ENCODE data around the gene HOXB2. TPM values are rescaled to one million over a fixed set of nuclear protein-coding genes. Genes with fewer than 3 reads are reported as not detected.

HOXB2 gene
- total RNA-seq, 1 experiment from 2014 or later: 3.7 TPM

- ATAC-seq: no peak
Observed at GRCh38 chr17:48554412-48555257, 9.7 kb upstream of the HOXB2 start.

GRCh38 chr17:48553826-48554225, 8.9 kb upstream of the HOXB2 start:
- no peaks in the 10 kb centered on the region for H3K9me3 Mint-ChIP-seq
- peaks cover 100% of the 10 kb centered on the region; the same call in 1 of the 2 replicates for H3K27me3 Mint-ChIP-seq (ENCODE audit: low read depth)
- TF ChIP-seq PRDM15 (CRISPR knock-in tag; IDR thresholded peaks at IDR 0.05) (no peak), NR3C1 (CRISPR knock-in tag; conservative IDR thresholded peaks at IDR 0.05; ENCODE audit: low read depth) (no peak), TEAD1 (CRISPR knock-in tag; IDR thresholded peaks at IDR 0.05) (no peak), SP1 (CRISPR knock-in tag; conservative IDR thresholded peaks at IDR 0.05) (no peak), ZBTB43 (CRISPR knock-in tag; IDR thresholded peaks at IDR 0.05) (no peak), TCF7 (CRISPR knock-in tag; IDR thresholded peaks at IDR 0.05; ENCODE audit: low read depth) (no peak)
- no peaks in the 10 kb centered on the region for H3K36me3 Mint-ChIP-seq
- POLR2A ChIA-PET: no interaction called here
- ATAC-seq: no peak
- DNase-seq (ENCODE audit: low spot score): no peak
- peaks cover 37% of the 10 kb centered on the region for H3K4me1 Mint-ChIP-seq
- H3K27ac Mint-ChIP-seq: no peak overlapping the region
- no peak overlapping the region for H3K4me3 Mint-ChIP-seq
- CTCF ChIA-PET: no interaction called here

More at GRCh38 chr17:48554412-48555257, 9.7 kb upstream of the HOXB2 start:
- Mint-ChIP-seq H3K9me3 (no peaks in the 10 kb centered on the region), H3K36me3 (no peaks in the 10 kb centered on the region), H3K4me1 (peaks cover 37% of the 10 kb centered on the region), H3K27ac (no peak overlapping the region), H3K27me3 (ENCODE audit: low read depth) (peaks cover 100% of the 10 kb centered on the region; the same call in 1 of the 2 replicates), H3K4me3 (peak overlapping the region; percentile 58)
- DNase-seq (ENCODE audit: low spot score): no peak
- ChIA-PET POLR2A (interaction anchor here (1.0 kb wide), 1 partner anchor 9 kb away, joined by 3 read pairs; no protein-coding TSS in a partner anchor), CTCF (interaction anchor here (1.2 to 1.9 kb wide), 2 partner anchors 53 to 61 kb away, joined by 3 to 11 read pairs; no protein-coding TSS in a partner anchor)
- TF ChIP-seq MXD4 (CRISPR knock-in tag; IDR thresholded peaks at IDR 0.05; ENCODE audit: borderline replicate concordance) (no peak), NR2C2 (CRISPR knock-in tag; IDR thresholded peaks at IDR 0.05) (no peak), E2F1 (CRISPR knock-in tag; IDR thresholded peaks at IDR 0.05) (no peak), CDX4 (CRISPR knock-in tag; IDR thresholded peaks at IDR 0.05; ENCODE audit: borderline replicate concordance) (no peak), NR1H2 (CRISPR knock-in tag; IDR thresholded peaks at IDR 0.05) (no peak), ATF3 (CRISPR knock-in tag; conservative IDR thresholded peaks at IDR 0.05) (no peak), CBFB (CRISPR knock-in tag; IDR thresholded peaks at IDR 0.05; ENCODE audit: low read depth) (no peak), E2F4 (CRISPR knock-in tag; IDR thresholded peaks at IDR 0.05; ENCODE audit: borderline replicate concordance, low read depth) (no peak), SMAD3 (CRISPR knock-in tag; IDR thresholded peaks at IDR 0.05; ENCODE audit: borderline replicate concordance) (no peak), ZMAT4 (CRISPR knock-in tag; IDR thresholded peaks at IDR 0.05) (no peak), FOXK1 (CRISPR knock-in tag; IDR thresholded peaks at IDR 0.05) (no peak), PREB (CRISPR knock-in tag; IDR thresholded peaks at IDR 0.05; ENCODE audit: borderline replicate concordance) (no peak), NR3C1 (CRISPR knock-in tag; conservative IDR thresholded peaks at IDR 0.05; ENCODE audit: low read depth) (no peak)

All from WTC11 (cell line).